Rectal smooth muscle tissue (tissue), 1 donor: ENCODE measurements around the gene RPL18A.

Source experiments
- H3K27ac ChIP-seq: one replicate; pipeline ENCODE4 v1.7.0; 2013; ENCODE audit warnings: low read depth, low read length, inconsistent platforms
- H3K27me3 ChIP-seq: one replicate; pipeline ENCODE4 v1.7.0; 2013; ENCODE audit warnings: low read length; ENCODE audit not compliant: control insufficient read depth, insufficient read depth
- H3K36me3 ChIP-seq: one replicate; pipeline ENCODE4 v1.7.0; 2013; ENCODE audit warnings: low read length; ENCODE audit not compliant: control insufficient read depth, insufficient read depth
- H3K4me1 ChIP-seq: one replicate; pipeline ENCODE4 v1.7.0; 2013; ENCODE audit warnings: low read length; ENCODE audit not compliant: control insufficient read depth, insufficient read depth
- H3K4me3 ChIP-seq: one replicate; pipeline ENCODE4 v1.7.0; 2013; ENCODE audit warnings: low read length
- H3K9ac ChIP-seq: one replicate; pipeline ENCODE4 v1.7.0; 2013; ENCODE audit warnings: low read length

RPL18A gene

GRCh38 chr19:17832443-17833208 lies 27.1 kb upstream of the RPL18A start:
- H3K27me3 ChIP-seq = no peaks in the 10 kb centered on the region
- H3K4me3 ChIP-seq = no peak overlapping the region
- H3K4me1 ChIP-seq = no peaks in the 10 kb centered on the region
- H3K27ac ChIP-seq = no peak overlapping the region
- H3K36me3 ChIP-seq = no peaks in the 10 kb centered on the region
- no peak overlapping the region for H3K9ac ChIP-seq

- H3K36me3 ChIP-seq = peaks cover 2% of the 10 kb centered on the region
- no peaks in the 10 kb centered on the region for H3K4me1 ChIP-seq
- H3K4me3 ChIP-seq = no peak overlapping the region
- no peaks in the 10 kb centered on the region for H3K27me3 ChIP-seq
- no peak overlapping the region for H3K27ac ChIP-seq
- no peak overlapping the region for H3K9ac ChIP-seq
Measured at GRCh38 chr19:17834350-17835181, 25.1 kb upstream of the RPL18A start.

- Histone ChIP-seq H3K9ac (no peak overlapping the region), H3K36me3 (peaks cover 2% of the 10 kb centered on the region), H3K4me3 (no peak overlapping the region), H3K27ac (no peak overlapping the region), H3K27me3 (no peaks in the 10 kb centered on the region), H3K4me1 (no peaks in the 10 kb centered on the region)
Measured at GRCh38 chr19:17835182-17836006, 24.3 kb upstream of the RPL18A start.

DNA sequence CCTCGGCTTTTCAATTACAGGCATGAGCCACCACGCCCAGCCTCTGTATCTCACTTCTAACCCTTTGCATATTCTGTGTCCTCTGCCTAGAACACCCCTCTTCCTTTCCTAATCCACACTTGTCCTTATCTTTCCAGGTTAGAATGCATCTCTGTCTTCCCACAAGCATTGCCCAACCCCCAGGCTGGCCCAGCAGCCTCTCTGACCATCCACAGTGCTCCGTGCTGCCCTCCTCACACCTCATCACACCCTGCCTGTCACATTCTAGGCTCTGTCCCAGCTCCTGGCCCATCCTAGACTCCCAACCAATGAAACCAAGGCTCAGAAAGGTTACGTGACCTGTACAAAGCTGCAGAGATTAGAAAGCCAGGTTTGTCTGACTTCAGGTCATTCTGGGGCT lies 23.2 kb upstream of the RPL18A start:
- peaks cover 2% of the 10 kb centered on the region for H3K36me3 ChIP-seq
- peaks cover 5% of the 10 kb centered on the region for H3K27me3 ChIP-seq
- H3K9ac ChIP-seq = no peak overlapping the region
- no peaks in the 10 kb centered on the region for H3K4me1 ChIP-seq
- H3K27ac ChIP-seq = no peak overlapping the region
- H3K4me3 ChIP-seq = no peak overlapping the region

- Histone ChIP-seq H3K27ac (no peak overlapping the region), H3K36me3 (peaks cover 2% of the 10 kb centered on the region), H3K27me3 (peaks cover 5% of the 10 kb centered on the region), H3K9ac (no peak overlapping the region), H3K4me1 (no peaks in the 10 kb centered on the region), H3K4me3 (no peak overlapping the region)
Measured at GRCh38 chr19:17837972-17838371, 21.7 kb upstream of the RPL18A start.

DNA sequence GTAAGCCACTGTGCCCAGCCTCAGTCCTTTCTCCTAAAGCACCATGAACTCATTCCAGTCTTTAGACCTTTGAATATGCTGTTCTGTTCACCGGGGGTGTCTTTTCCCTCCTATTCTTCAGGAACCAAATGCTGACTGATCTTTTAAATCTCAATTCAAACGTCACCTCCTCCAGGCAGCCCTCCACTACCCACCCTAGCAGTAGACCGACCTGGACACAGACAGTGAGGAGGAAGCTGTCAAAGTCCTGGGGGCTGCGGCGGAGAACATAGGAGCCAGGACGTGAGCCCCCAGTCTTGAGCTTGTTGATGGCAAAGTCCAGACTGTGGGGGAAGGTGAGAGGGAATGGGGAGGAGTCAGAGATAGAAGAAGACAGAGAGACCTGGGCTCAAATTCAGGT lies 19.7 kb upstream of the RPL18A start:
- Histone ChIP-seq H3K4me3 (no peak overlapping the region), H3K27me3 (peaks cover 5% of the 10 kb centered on the region), H3K27ac (no peak overlapping the region), H3K9ac (no peak overlapping the region), H3K4me1 (no peaks in the 10 kb centered on the region), H3K36me3 (peaks cover 2% of the 10 kb centered on the region)

DNA sequence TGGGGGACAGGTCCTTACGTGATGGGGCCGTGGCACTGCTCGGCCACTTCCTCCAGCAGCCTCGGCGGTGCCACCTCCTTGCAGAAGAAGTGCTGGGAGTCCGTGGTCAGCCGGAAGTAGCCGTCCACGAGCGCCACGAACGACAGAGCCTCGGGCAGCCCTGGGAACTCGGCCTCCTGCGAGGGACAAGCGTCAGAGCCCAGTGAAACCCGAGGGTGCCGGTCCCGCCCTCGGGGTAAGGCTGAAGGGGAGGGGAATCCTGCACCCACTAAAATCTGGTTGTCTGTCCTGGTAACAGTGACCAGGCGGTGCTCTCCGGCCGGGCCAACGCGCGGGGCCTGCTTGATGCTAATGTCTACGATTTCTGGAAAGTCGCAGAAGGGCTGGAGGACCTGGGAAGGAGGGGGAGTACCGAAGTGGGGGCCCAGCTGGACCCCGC lies 18.3 kb upstream of the RPL18A start:
- no peak overlapping the region for H3K27ac ChIP-seq
- no peaks in the 10 kb centered on the region for H3K4me1 ChIP-seq
- H3K36me3 ChIP-seq = peaks cover 2% of the 10 kb centered on the region
- no peak overlapping the region for H3K9ac ChIP-seq
- H3K4me3 ChIP-seq = no peak overlapping the region
- H3K27me3 ChIP-seq = peaks cover 5% of the 10 kb centered on the region

- peaks cover 5% of the 10 kb centered on the region for H3K27me3 ChIP-seq
- H3K27ac ChIP-seq = no peak overlapping the region
- peaks cover 2% of the 10 kb centered on the region for H3K36me3 ChIP-seq
- no peak overlapping the region for H3K9ac ChIP-seq
- H3K4me3 ChIP-seq = peak overlapping the region; percentile 34
- H3K4me1 ChIP-seq = no peaks in the 10 kb centered on the region
Measured at GRCh38 chr19:17841810-17842662, 17.7 kb upstream of the RPL18A start.

- Histone ChIP-seq H3K27me3 (peaks cover 5% of the 10 kb centered on the region), H3K4me3 (no peak overlapping the region), H3K27ac (no peak overlapping the region), H3K9ac (no peak overlapping the region), H3K4me1 (no peaks in the 10 kb centered on the region), H3K36me3 (peaks cover 2% of the 10 kb centered on the region)
Measured at GRCh38 chr19:17842663-17843291, 16.9 kb upstream of the RPL18A start.

GRCh38 chr19:17843292-17843827 lies 16.4 kb upstream of the RPL18A start:
- Histone ChIP-seq H3K27ac (no peak overlapping the region), H3K4me3 (no peak overlapping the region), H3K4me1 (no peaks in the 10 kb centered on the region)

DNA sequence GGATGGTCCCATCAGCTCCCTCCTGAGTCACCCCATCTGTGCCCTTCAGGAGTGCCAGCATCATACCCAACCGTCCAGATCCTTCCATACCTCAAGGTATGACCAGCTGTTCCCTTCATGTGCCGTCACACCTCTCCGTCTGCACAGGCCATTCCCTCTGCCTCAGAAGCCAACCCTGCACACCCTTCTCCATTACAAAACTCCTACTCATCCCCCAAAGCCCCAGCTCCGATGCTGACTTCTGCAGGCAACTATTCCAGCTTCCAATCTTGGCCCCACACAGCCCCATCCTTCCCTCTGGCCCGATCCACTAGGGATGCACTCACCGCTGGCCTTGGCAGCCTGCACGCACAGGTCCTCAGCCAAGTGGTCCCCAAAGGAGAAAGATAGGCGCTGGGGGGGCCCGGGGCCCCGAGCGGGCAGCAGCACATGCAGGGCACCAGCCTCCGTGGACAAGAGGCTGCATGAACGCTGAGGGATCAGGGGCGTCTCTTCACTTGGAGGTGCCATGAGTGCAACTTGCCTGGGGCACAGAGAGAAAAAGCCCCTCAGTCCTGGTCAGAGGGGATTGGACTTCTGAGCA lies 15.7 kb upstream of the RPL18A start:
- Histone ChIP-seq H3K9ac (no peak overlapping the region), H3K4me1 (no peaks in the 10 kb centered on the region), H3K36me3 (no peaks in the 10 kb centered on the region), H3K27ac (no peak overlapping the region), H3K4me3 (no peak overlapping the region), H3K27me3 (peaks cover 5% of the 10 kb centered on the region)

More at GRCh38 chr19:17843292-17843827, 16.4 kb upstream of the RPL18A start:
- Histone ChIP-seq H3K27me3 (peaks cover 5% of the 10 kb centered on the region), H3K36me3 (no peaks in the 10 kb centered on the region), H3K9ac (no peak overlapping the region)
